ENCODE data around the gene GOLGA1. TPM values are rescaled to one million over a fixed set of nuclear protein-coding genes. Genes with fewer than 3 reads are reported as not detected.
"Not testable (repeated sequence)": the region's sequence is repeated elsewhere in the genome, so short reads cannot be mapped to it uniquely, and the experiment has no call there.

The GOLGA1 gene
- total RNA-seq, 1 donor = 9.9 TPM

DNA sequence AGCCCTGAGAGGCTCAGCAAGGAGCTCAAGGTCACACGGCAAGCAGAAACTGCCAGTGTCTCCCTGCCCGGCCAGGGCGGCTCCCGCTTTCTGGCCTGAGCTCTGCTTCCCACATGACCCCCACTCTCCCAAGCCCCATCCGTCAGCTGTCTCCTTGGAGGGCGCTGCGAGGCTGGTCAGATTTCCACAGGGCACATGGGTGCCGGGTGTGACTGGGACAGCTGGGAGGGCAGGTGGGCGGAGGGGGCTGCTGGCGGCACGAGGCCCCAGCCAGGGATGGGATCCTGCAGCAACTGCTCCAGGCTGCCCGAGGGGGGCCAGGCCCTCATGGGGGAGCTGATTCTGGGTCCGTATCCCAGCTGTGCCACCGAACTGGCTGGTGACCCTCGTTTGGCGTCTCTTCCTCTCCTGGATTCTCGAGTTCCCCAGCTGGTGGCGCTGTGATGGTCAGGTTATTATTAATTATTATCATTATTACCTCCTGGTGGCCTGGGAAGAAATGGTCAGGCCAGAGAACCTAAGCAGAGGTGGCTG lies 100.5 kb downstream of the GOLGA1 start:
- no peak for DNase-seq (ENCODE audit: low read depth)
- TF ChIP-seq, protein P1, sequence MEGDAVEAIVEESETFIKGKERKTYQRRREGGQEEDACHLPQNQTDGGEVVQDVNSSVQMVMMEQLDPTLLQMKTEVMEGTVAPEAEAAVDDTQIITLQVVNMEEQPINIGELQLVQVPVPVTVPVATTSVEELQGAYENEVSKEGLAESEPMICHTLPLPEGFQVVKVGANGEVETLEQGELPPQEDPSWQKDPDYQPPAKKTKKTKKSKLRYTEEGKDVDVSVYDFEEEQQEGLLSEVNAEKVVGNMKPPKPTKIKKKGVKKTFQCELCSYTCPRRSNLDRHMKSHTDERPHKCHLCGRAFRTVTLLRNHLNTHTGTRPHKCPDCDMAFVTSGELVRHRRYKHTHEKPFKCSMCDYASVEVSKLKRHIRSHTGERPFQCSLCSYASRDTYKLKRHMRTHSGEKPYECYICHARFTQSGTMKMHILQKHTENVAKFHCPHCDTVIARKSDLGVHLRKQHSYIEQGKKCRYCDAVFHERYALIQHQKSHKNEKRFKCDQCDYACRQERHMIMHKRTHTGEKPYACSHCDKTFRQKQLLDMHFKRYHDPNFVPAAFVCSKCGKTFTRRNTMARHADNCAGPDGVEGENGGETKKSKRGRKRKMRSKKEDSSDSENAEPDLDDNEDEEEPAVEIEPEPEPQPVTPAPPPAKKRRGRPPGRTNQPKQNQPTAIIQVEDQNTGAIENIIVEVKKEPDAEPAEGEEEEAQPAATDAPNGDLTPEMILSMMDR (IDR thresholded peaks at IDR 0.05; ENCODE audit: insufficient read depth, low read depth, low read length) = peak; percentile 31
- no peak overlapping the region for H3K4me3 ChIP-seq (ENCODE audit: low read depth, low read length)

DNA sequence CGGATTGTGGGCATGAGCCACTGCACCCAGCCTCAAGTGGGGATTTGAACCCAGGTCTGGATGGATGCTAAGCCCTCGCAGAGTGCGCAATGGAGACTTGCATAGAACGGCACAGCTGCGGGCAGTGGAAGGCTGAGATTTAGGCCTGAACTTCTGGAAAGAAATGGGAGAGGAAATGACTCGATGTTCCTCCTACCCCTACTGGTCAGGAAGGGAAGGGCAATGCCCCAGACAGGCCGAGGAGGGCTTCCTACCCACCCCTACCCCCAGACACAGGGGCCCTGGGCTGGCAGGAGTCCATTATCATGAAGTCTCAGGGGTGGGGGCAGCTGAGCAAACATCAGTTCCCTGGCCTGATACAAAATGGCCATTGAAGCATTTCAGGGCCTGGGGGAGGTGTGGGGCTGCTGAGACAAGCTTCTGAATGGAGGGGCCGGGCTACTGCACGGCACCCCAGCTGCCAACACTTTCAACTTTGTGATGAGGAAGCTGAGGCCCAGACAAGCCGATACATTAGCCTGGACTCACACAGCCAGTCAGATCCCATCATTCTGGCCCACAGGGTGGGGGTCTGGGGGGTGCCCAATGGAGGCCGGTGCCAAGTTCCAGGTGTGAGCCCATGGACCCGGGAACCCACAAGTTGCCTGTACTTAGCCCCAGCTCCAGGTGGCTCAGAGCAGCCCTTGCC lies 101.1 kb downstream of the GOLGA1 start:
- no peak overlapping the region for H3K4me3 ChIP-seq (ENCODE audit: low read depth, low read length)
- no peak for DNase-seq (ENCODE audit: low read depth)
- TF ChIP-seq, protein P1 (IDR thresholded peaks at IDR 0.05; ENCODE audit: insufficient read depth, low read depth, low read length) = peak; percentile 68

DNA sequence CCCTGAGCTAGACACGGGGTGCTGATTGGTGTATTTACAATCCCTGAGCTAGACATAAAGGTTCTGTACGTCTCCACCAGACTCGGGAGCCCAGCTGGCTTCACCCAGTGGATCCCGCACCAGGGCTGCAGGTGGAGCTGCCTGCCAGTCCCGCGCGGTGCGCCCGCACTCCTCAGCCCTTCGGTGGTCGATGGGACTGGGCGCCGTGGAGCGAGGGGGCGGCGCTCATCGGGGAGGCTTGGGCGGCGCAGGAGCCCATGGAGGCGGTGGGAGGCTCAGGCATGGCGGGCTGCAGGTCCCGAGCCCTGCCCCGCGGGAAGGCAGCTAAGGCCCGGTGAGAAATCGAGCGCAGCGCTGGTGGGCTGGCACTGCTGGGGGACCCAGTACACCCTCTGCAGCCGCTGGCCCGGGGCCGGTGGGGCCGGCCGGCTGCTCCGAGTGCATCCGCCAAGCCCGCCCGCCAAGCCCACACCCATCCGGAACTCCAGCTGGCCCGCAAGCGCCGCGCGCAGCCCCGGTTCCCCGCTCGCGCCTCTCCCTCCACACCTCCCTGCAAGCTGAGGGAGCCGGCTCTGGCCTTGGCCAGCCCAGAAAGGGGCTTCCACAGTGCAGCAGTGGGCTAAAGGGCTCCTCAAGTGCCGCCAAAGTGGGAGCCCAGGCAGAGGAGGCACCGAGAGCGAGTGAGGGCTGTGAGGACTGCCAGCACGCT lies 102.2 kb downstream of the GOLGA1 start:
- H3K4me3 ChIP-seq (ENCODE audit: low read depth, low read length); DNase-seq (ENCODE audit: low read depth): not testable (repeated sequence)

DNA sequence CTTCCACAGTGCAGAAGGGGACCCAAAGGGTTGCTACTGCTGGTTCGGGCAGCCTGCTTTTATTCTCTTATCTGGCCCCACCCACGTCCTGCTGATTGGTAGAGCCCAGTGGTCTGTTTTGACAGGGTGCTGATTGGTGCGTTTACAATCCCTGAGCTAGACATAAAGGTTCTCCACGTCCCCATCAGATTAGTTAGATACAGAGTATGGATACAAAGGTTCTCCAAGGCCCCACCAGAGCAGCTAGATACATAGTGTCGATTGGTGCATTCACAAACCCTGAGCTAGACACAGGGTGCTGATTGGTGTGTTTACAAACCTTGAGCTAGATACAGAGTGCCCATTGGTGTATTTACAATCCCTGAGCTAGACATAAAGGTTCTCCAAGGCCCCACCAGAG lies 102.8 kb downstream of the GOLGA1 start:
- H3K4me3 ChIP-seq (ENCODE audit: low read depth, low read length); DNase-seq (ENCODE audit: low read depth): not testable (repeated sequence)

DNA sequence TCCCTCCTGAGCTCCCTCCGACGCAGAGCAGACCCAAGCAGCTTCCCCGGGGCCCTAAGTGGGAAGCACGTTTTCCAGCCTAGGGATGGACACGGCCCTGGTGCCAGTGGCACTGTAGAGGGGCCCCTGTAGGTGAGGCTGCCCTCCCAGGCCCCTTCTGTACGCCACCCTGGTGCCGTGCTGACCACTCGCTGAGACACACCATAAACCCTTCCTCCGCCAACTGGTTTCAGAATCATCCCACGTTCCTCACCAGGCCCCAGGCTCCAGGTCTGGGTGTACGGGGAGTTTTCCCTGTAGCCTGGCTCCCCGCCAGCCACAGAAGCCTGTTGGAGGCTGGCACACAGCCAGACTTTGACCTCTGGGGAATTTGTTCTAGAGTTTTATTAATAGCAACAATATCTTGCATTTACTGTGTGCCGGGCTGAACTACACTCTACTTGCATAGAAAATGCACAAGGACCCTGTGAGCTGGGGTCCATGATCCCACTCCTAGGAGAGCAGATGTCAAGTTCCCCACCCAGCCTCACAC lies 105.8 kb downstream of the GOLGA1 start:
- TF ChIP-seq, protein P1 (IDR thresholded peaks at IDR 0.05; ENCODE audit: insufficient read depth, low read depth, low read length) = no peak
- DNase-seq (ENCODE audit: low read depth) = peak; percentile 88
- no peak overlapping the region for H3K4me3 ChIP-seq (ENCODE audit: low read depth, low read length)

DNA sequence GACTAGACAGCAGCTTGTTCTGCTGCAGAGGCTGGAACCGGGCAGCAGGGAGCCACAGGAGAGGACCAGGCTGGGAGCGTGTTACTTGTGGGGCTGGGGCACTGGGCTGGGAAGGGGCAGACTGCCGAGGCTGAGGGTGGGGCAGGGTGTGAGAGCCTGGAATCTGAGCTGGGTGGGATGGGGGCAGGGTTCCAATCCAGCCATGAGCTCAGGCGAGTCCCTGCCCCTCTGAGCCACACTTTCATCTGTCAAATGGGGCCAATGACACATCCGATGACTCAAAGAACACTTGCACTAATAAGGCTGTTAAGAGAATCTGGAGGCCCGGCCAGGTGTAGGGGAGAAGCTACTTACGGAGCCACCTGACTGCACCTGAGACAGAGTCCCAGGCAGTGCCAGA lies 106.3 kb downstream of the GOLGA1 start:
- peak; percentile 27 for DNase-seq (ENCODE audit: low read depth)
- TF ChIP-seq, protein P1 (IDR thresholded peaks at IDR 0.05; ENCODE audit: insufficient read depth, low read depth, low read length) = no peak

DNA sequence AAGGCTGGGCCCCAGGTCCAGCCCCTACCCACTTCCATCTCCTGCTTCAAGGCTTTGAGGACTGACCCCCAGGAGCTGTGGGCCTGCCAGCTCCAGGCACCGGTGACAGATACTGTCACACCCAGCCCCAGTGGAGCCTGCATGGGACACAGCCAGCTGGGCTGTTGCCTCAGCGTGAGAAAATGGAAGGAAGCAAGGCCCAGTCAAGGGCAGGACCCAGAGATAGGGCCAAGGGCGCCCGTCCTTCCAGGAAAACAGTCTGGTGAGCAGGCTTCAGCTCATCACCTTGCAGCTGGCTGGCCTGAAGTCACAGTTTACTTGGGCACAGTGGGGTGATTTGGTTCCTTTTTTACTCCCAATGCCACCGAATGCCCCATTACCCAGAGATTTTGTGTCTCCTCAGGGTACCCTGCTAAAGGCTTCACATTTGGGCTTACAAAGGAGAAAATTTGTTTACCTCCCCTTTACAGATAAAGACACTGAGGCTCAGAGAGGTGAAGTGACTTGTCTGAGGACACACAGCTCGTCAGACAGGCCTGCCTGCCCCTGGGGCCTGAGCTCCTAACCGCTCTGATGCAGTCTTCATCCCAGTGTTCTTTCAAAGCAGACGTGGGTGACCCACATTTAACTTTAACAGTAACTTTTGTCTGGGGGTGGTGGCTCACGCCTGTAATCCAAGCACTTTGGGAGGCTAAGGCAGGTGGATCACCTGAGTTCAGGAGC lies 109.1 kb downstream of the GOLGA1 start:
- DNase-seq (ENCODE audit: low read depth) = no peak
- TF ChIP-seq, protein P1 (IDR thresholded peaks at IDR 0.05; ENCODE audit: insufficient read depth, low read depth, low read length) = no peak
- no peak overlapping the region for H3K4me3 ChIP-seq (ENCODE audit: low read depth, low read length)

More for the DNA sequence above, 106.3 kb downstream of the GOLGA1 start:
- H3K4me3 ChIP-seq (ENCODE audit: low read depth, low read length) = no peak overlapping the region
